HEK293T (cell line): ENCODE results near the gene OR14A16.

Experiments used
- CTCF ChIA-PET: fragments of 350-600 bp; formaldehyde crosslinking; extraction: SDS; loops from one replicate; lab custom pipeline; 2021; ENCODE audit warnings: antibody characterized with exemption, inconsistent platforms; lab: Yijun Ruan, JAX
- POLR2A ChIA-PET: fragments of 350-600 bp; formaldehyde crosslinking; extraction: SDS; loops from one replicate; lab custom pipeline; 2020; ENCODE audit warnings: antibody characterized with exemption, inconsistent platforms; lab: Yijun Ruan, JAX
- DNase-seq: peaks from one replicate; pipeline ENCODE4 v3.0.0; 2012; ENCODE audit warnings: mixed read lengths; ENCODE audit errors: extremely low spot score
- ARNT ChIP-seq: fragments of 450-650 bp; IDR thresholded peaks from 2 replicates; pipeline ENCODE4 v1.6.1; 2017; ENCODE audit warnings: mild to moderate bottlenecking
- BHLHE40 ChIP-seq: fragments of 450-650 bp; IDR thresholded peaks from 2 replicates; pipeline ENCODE4 v1.6.1; 2016; ENCODE audit warnings: mild to moderate bottlenecking, moderate library complexity, borderline replicate concordance
- CTBP1 ChIP-seq: fragments of 450-650 bp; IDR thresholded peaks from 2 replicates; pipeline ENCODE4 v1.6.1; 2016; ENCODE audit warnings: borderline replicate concordance
- ELF4 ChIP-seq: fragments of 450-650 bp; IDR thresholded peaks from 2 replicates; pipeline ENCODE4 v1.6.1; 2017; ENCODE audit warnings: antibody characterized with exemption
- FOXA1 ChIP-seq: fragments of 450-650 bp; IDR thresholded peaks from 2 replicates; pipeline ENCODE4 v1.6.1; 2016; ENCODE audit warnings: mild to moderate bottlenecking
- FOXK2 ChIP-seq: fragments of 450-650 bp; IDR thresholded peaks from 2 replicates; pipeline ENCODE4 v1.6.1; 2016; ENCODE audit warnings: mild to moderate bottlenecking
- FOXM1 ChIP-seq: fragments of 450-650 bp; IDR thresholded peaks from 2 replicates; pipeline ENCODE4 v1.6.1; 2017; ENCODE audit warnings: mild to moderate bottlenecking, borderline replicate concordance
- HDGF ChIP-seq: fragments of 450-650 bp; IDR thresholded peaks from 2 replicates; pipeline ENCODE4 v1.6.1; 2017; ENCODE audit warnings: antibody characterized with exemption, borderline replicate concordance
- L3MBTL2 ChIP-seq: fragments of 450-650 bp; conservative IDR thresholded peaks from 2 replicates; pipeline ENCODE4 v1.6.1; 2016; ENCODE audit warnings: mild to moderate bottlenecking
- LEF1 ChIP-seq: fragments of 450-650 bp; IDR thresholded peaks from 2 replicates; pipeline ENCODE4 v1.6.1; 2017; ENCODE audit warnings: mild to moderate bottlenecking, borderline replicate concordance
- NFRKB ChIP-seq: fragments of 450-650 bp; IDR thresholded peaks from 2 replicates; pipeline ENCODE4 v1.6.1; 2016; ENCODE audit warnings: mild to moderate bottlenecking, moderate library complexity
- SP1 ChIP-seq: fragments of 450-650 bp; IDR thresholded peaks from 2 replicates; pipeline ENCODE4 v1.6.1; 2017
- SUZ12 ChIP-seq: fragments of 450-650 bp; IDR thresholded peaks from 2 replicates; pipeline ENCODE4 v1.6.1; 2016; ENCODE audit warnings: mild to moderate bottlenecking
- TARDBP ChIP-seq: fragments of 450-650 bp; IDR thresholded peaks from 2 replicates; pipeline ENCODE4 v1.6.1; 2016
- ZNF384 ChIP-seq: fragments of 450-650 bp; IDR thresholded peaks from 2 replicates; pipeline ENCODE4 v1.6.1; 2016
- TF ChIP-seq, protein P1 (sequence below): fragments of 450-650 bp; IDR thresholded peaks from 2 replicates; pipeline ENCODE4 v1.6.1; 2016

Gene OR14A16

DNA sequence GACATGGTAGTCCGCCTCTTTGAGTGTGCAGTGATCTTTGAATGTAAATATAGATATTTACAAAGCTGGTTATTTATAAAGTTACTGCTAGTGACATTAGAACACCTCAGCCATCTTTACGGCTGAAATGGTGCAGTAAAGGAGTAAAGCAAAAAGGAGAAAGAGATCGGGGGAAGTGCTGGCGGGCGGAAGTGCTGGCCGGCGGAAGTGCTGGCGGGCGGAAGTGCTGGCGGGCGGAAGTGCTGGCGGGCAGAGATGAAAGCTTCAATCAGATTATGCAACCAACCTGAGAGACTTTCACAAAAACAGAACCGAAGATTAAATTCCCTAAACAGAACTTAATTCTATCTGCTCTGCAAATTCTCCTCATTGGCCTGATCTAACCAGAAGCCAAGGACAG lies 1.4 kb upstream of the OR14A16 start:
- ChIA-PET POLR2A (no interaction called here), CTCF (no interaction called here)
- TF ChIP-seq SUZ12 (no peak), ELF4 (no peak), CTBP1 (no peak), L3MBTL2 (no peak), FOXM1 (no peak)
- TF ChIP-seq, protein P1, sequence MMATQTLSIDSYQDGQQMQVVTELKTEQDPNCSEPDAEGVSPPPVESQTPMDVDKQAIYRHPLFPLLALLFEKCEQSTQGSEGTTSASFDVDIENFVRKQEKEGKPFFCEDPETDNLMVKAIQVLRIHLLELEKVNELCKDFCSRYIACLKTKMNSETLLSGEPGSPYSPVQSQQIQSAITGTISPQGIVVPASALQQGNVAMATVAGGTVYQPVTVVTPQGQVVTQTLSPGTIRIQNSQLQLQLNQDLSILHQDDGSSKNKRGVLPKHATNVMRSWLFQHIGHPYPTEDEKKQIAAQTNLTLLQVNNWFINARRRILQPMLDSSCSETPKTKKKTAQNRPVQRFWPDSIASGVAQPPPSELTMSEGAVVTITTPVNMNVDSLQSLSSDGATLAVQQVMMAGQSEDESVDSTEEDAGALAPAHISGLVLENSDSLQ = no peak
- DNase-seq = no peak

DNA sequence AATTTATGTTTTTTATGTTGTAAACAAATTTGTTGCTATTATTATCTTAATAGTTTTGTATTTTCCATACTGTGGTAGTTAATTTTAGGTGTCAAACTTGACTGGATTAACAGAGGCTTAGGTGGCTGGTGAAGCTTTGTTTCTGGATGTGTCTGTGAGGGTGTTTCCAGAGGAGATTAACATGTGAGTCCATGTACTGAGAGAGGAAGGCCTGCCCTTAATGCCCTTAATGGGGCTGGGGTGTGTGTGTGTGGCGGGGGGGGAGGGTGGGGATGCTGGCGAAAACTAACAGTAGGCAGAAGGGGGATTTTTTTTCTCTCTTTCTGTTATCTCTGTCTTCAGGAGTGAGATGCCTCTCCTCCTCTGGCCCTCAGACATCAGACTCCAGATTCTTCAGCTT lies 1.9 kb downstream of the OR14A16 start:
- no peak for DNase-seq
- TF ChIP-seq FOXA1 (no peak), CTBP1 (no peak), ARNT (no peak), SP1 (no peak), FOXK2 (no peak), BHLHE40 (no peak), L3MBTL2 (no peak), TARDBP (no peak), ELF4 (no peak), LEF1 (no peak), SUZ12 (no peak)
- TF ChIP-seq, protein P1 = no peak
- ChIA-PET POLR2A (no interaction called here), CTCF (no interaction called here)

GRCh38 chr1:247812637-247813036 lies 11.3 kb downstream of the OR14A16 start:
- ChIA-PET CTCF (no interaction called here), POLR2A (no interaction called here)
- DNase-seq = no peak
- TF ChIP-seq FOXA1 = no peak
- TF ChIP-seq LEF1 = no peak
- TF ChIP-seq FOXK2 = no peak
- no peak for TF ChIP-seq SUZ12
- no peak for TF ChIP-seq FOXM1
- TF ChIP-seq SP1 = no peak
- no peak for TF ChIP-seq BHLHE40
- TF ChIP-seq ARNT = no peak
- no peak for TF ChIP-seq NFRKB

GRCh38 chr1:247797518-247797917 lies 26.4 kb downstream of the OR14A16 start:
- POLR2A ChIA-PET = no interaction called here
- DNase-seq = no peak
- TF ChIP-seq ZNF384 (no peak), ARNT (no peak), FOXA1 (no peak), TARDBP (no peak), HDGF (no peak), NFRKB (no peak), FOXM1 (no peak), SUZ12 (no peak), L3MBTL2 (no peak), SP1 (no peak), ELF4 (no peak), LEF1 (no peak), BHLHE40 (no peak), CTBP1 (no peak), FOXK2 (no peak)
- TF ChIP-seq, protein P1 = no peak
- CTCF ChIA-PET = no interaction called here

- POLR2A ChIA-PET = no interaction called here
- no peak for DNase-seq
- CTCF ChIA-PET = no interaction called here
- no peak for TF ChIP-seq CTBP1
- no peak for TF ChIP-seq ELF4
- no peak for TF ChIP-seq ARNT
- TF ChIP-seq BHLHE40 = no peak
- no peak for TF ChIP-seq FOXK2
- TF ChIP-seq NFRKB = no peak
- TF ChIP-seq LEF1 = no peak
These were observed 54.3 kb downstream of the OR14A16 start for GRCh38 chr1:247769603-247770002.
